Measurements from ENCODE around the gene DCTN2. TPM values are rescaled to one million over a fixed set of nuclear protein-coding genes. Genes with fewer than 3 reads are reported as not detected.
"Not testable (repeated sequence)": the region's sequence is repeated elsewhere in the genome, so short reads cannot be mapped to it uniquely, and the experiment has no call there.

Gene DCTN2
- total RNA-seq, 1 donor from 2014 or later, result 107 TPM

GRCh38 chr12:57571926-57572762 lies 25.2 kb upstream of the DCTN2 start:
- H3K9me3 Mint-ChIP-seq (ENCODE audit: unreplicated experiment), result peaks cover 9% of the 10 kb centered on the region
- no peak overlapping the region for H3K4me3 ChIP-seq (ENCODE audit: insufficient read depth, low read depth, low read length)
- H3K9me3 ChIP-seq (ENCODE audit: insufficient read depth, low read depth, low read length), result no peaks in the 10 kb centered on the region
- no peak overlapping the region for H3K27ac ChIP-seq (ENCODE audit: low read depth, low read length)
- no peak overlapping the region for H3K4me3 Mint-ChIP-seq (ENCODE audit: unreplicated experiment)
- peaks cover 3% of the 10 kb centered on the region for H3K27me3 Mint-ChIP-seq (ENCODE audit: low read depth, unreplicated experiment)
- DNase-seq (ENCODE audit: low read depth) (no peak), FAIRE-seq (no peak)
- H3K9ac ChIP-seq (ENCODE audit: low read length), result no peak overlapping the region
- peaks cover 54% of the 10 kb centered on the region for H3K36me3 Mint-ChIP-seq (ENCODE audit: low read depth, unreplicated experiment)
- no peak overlapping the region for H3K4me2 ChIP-seq (ENCODE audit: low read length)
- no peak overlapping the region for H3K27ac Mint-ChIP-seq (ENCODE audit: unreplicated experiment)
- no peak for TF ChIP-seq CTCF (IDR thresholded peaks at IDR 0.05; ENCODE audit: insufficient read depth, low read depth, low read length)
- TF ChIP-seq EZH2 (IDR thresholded peaks at IDR 0.05; ENCODE audit: insufficient read depth, low read length), result no peak
- no peaks in the 10 kb centered on the region for H3K79me2 ChIP-seq (ENCODE audit: insufficient read depth, low read length)
- no peaks in the 10 kb centered on the region for H3K4me1 ChIP-seq (ENCODE audit: insufficient read depth, low read length)
- H2AFZ ChIP-seq (ENCODE audit: low read depth, low read length), result no peak overlapping the region
- H4K20me1 ChIP-seq (ENCODE audit: insufficient read depth, low read length), result no peaks in the 10 kb centered on the region
- peaks cover 4% of the 10 kb centered on the region for H3K4me1 Mint-ChIP-seq (ENCODE audit: low read depth, unreplicated experiment)
- H3K27me3 ChIP-seq (ENCODE audit: insufficient read depth, low read length), result no peaks in the 10 kb centered on the region
- no peaks in the 10 kb centered on the region for H3K36me3 ChIP-seq (ENCODE audit: insufficient read depth, low read length)

GRCh38 chr12:57570438-57570837 lies 23.4 kb upstream of the DCTN2 start:
- not testable (repeated sequence) for FAIRE-seq; H3K4me3 Mint-ChIP-seq (ENCODE audit: unreplicated experiment); H3K4me3 ChIP-seq (ENCODE audit: insufficient read depth, low read depth, low read length)

GRCh38 chr12:57569858-57570257 lies 22.9 kb upstream of the DCTN2 start:
- H2AFZ ChIP-seq (ENCODE audit: low read depth, low read length), result no peak overlapping the region
- H3K9ac ChIP-seq (ENCODE audit: low read length), result no peak overlapping the region
- Mint-ChIP-seq H3K4me3 (ENCODE audit: unreplicated experiment) (no peak overlapping the region), H3K27ac (ENCODE audit: unreplicated experiment) (no peak overlapping the region), H3K9me3 (ENCODE audit: unreplicated experiment) (no peaks in the 10 kb centered on the region), H3K36me3 (ENCODE audit: low read depth, unreplicated experiment) (peaks cover 35% of the 10 kb centered on the region), H3K4me1 (ENCODE audit: low read depth, unreplicated experiment) (no peaks in the 10 kb centered on the region), H3K27me3 (ENCODE audit: low read depth, unreplicated experiment) (peaks cover 3% of the 10 kb centered on the region)
- no peak overlapping the region for H3K4me3 ChIP-seq (ENCODE audit: insufficient read depth, low read depth, low read length)
- H3K79me2 ChIP-seq (ENCODE audit: insufficient read depth, low read length), result no peaks in the 10 kb centered on the region
- no peaks in the 10 kb centered on the region for H3K27me3 ChIP-seq (ENCODE audit: insufficient read depth, low read length)
- no peak for FAIRE-seq
- H3K9me3 ChIP-seq (ENCODE audit: insufficient read depth, low read depth, low read length), result no peaks in the 10 kb centered on the region
- TF ChIP-seq CTCF (IDR thresholded peaks at IDR 0.05; ENCODE audit: insufficient read depth, low read depth, low read length), result no peak
- TF ChIP-seq EZH2 (IDR thresholded peaks at IDR 0.05; ENCODE audit: insufficient read depth, low read length), result no peak
- no peaks in the 10 kb centered on the region for H4K20me1 ChIP-seq (ENCODE audit: insufficient read depth, low read length)
- no peaks in the 10 kb centered on the region for H3K36me3 ChIP-seq (ENCODE audit: insufficient read depth, low read length)
- H3K4me2 ChIP-seq (ENCODE audit: low read length), result no peak overlapping the region
- H3K4me1 ChIP-seq (ENCODE audit: insufficient read depth, low read length), result no peaks in the 10 kb centered on the region
- no peak for DNase-seq (ENCODE audit: low read depth)
- H3K27ac ChIP-seq (ENCODE audit: low read depth, low read length), result no peak overlapping the region

More at GRCh38 chr12:57570438-57570837, 23.4 kb upstream of the DCTN2 start:
- not testable (repeated sequence) for H3K36me3 ChIP-seq (ENCODE audit: insufficient read depth, low read length); H3K27me3 ChIP-seq (ENCODE audit: insufficient read depth, low read length); H3K9me3 ChIP-seq (ENCODE audit: insufficient read depth, low read depth, low read length); H3K9me3 Mint-ChIP-seq (ENCODE audit: unreplicated experiment); H3K9ac ChIP-seq (ENCODE audit: low read length); H3K79me2 ChIP-seq (ENCODE audit: insufficient read depth, low read length); H3K27ac Mint-ChIP-seq (ENCODE audit: unreplicated experiment); H3K4me1 ChIP-seq (ENCODE audit: insufficient read depth, low read length); H3K4me1 Mint-ChIP-seq (ENCODE audit: low read depth, unreplicated experiment); H3K27ac ChIP-seq (ENCODE audit: low read depth, low read length); DNase-seq (ENCODE audit: low read depth); H4K20me1 ChIP-seq (ENCODE audit: insufficient read depth, low read length); H3K27me3 Mint-ChIP-seq (ENCODE audit: low read depth, unreplicated experiment); H2AFZ ChIP-seq (ENCODE audit: low read depth, low read length); H3K4me2 ChIP-seq (ENCODE audit: low read length)
- H3K36me3 Mint-ChIP-seq (ENCODE audit: low read depth, unreplicated experiment), result peaks cover 40% of the 10 kb centered on the region

All from astrocyte (in vitro differentiated cells and primary cell).